PC-3 (cell line): ENCODE results near the gene PPBP.

Experiments
- EZH2 ChIP-seq: fragments of 300-600 bp; sonication (generic); IDR thresholded peaks from one replicate; pipeline ENCODE4 v1.6.1; 2017; ENCODE audit warnings: antibody characterized with exemption, mild to moderate bottlenecking, low read length; ENCODE audit not compliant: unreplicated experiment
- TF ChIP-seq, protein P1 (sequence below): fragments of 300-600 bp; sonication (generic); conservative IDR thresholded peaks from 2 replicates; pipeline ENCODE4 v1.5.1; 2017; ENCODE audit warnings: antibody characterized with exemption, low read depth, mild to moderate bottlenecking, low read length

DNA sequence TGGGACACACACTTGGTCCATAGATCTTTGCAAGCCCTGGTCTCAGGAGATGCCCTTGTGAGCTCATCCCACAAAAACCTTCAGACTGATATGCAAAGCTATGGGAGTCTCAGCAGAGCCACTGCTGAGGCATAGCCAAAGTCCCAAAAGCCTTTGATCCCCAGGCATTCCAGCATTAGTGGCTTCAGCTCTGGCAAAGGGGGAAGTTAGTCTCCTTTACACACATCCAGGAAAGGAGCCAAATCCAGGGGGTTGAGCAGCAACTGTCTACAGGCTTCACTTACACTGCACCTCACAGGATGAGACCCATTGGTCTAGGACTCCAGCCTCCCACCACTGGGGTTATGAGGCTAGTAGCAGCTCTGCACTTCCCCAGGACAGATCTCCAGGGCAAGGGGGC, 20.1 kb downstream of the PPBP start:
- TF ChIP-seq, protein P1, sequence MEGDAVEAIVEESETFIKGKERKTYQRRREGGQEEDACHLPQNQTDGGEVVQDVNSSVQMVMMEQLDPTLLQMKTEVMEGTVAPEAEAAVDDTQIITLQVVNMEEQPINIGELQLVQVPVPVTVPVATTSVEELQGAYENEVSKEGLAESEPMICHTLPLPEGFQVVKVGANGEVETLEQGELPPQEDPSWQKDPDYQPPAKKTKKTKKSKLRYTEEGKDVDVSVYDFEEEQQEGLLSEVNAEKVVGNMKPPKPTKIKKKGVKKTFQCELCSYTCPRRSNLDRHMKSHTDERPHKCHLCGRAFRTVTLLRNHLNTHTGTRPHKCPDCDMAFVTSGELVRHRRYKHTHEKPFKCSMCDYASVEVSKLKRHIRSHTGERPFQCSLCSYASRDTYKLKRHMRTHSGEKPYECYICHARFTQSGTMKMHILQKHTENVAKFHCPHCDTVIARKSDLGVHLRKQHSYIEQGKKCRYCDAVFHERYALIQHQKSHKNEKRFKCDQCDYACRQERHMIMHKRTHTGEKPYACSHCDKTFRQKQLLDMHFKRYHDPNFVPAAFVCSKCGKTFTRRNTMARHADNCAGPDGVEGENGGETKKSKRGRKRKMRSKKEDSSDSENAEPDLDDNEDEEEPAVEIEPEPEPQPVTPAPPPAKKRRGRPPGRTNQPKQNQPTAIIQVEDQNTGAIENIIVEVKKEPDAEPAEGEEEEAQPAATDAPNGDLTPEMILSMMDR = no peak
- no peak for TF ChIP-seq EZH2
